PC-9 (cell line): ENCODE measurements around the gene CD93. TPM values are rescaled to one million over a fixed set of nuclear protein-coding genes. Genes with fewer than 3 reads are reported as not detected.

Source experiments
- BruUV-seq: library from RNA; stranded (reverse); fragments of 400-500 nt; replicated peaks from 2 replicates; lab custom pipeline; 2021; lab: Mats Ljungman, UMichigan
- CTCF ChIA-PET: fragments of 300-600 bp; sonication (Branson Sonifier 250); formaldehyde crosslinking; loops from one replicate; lab custom pipeline; 2022; ENCODE audit warnings: antibody characterized with exemption; lab: Charles Lee
- POLR2A ChIA-PET: fragments of 300-600 bp; sonication (Branson Sonifier 250); formaldehyde crosslinking; loops from one replicate; lab custom pipeline; 2022; ENCODE audit warnings: antibody characterized with exemption; ENCODE audit not compliant: unreplicated experiment; lab: Charles Lee
- DNase-seq, 2 experiments: peaks; one replicate each; pipeline versions ENCODE4 v3.0.0 to v3.0.0-alpha.2; 2015 to 2022; ENCODE audit warnings: mixed read lengths in 1 of 2
- H2AFZ ChIP-seq: fragments of 200-600 bp; sonication (generic); 2 replicates; pipeline ENCODE4 v1.8.1; 2017; ENCODE audit warnings: antibody characterized with exemption
- H3F3A ChIP-seq: fragments of 200-600 bp; sonication (generic); 2 replicates; pipeline ENCODE4 v1.8.1; 2017; ENCODE audit warnings: antibody characterized with exemption, mild to moderate bottlenecking, low read depth; ENCODE audit not compliant: insufficient read depth
- H3K27ac ChIP-seq: fragments of 200-600 bp; sonication (generic); 2 replicates; pipeline ENCODE4 v1.6.1; 2016; ENCODE audit warnings: mixed run types
- H3K27me3 ChIP-seq: fragments of 200-600 bp; sonication (generic); 2 replicates; pipeline ENCODE4 v1.6.1; 2016; ENCODE audit warnings: low read depth, mixed run types; ENCODE audit not compliant: insufficient read depth
- H3K36me3 ChIP-seq: fragments of 200-600 bp; sonication (generic); 2 replicates; pipeline ENCODE4 v1.6.1; 2016; ENCODE audit warnings: low read depth, mixed run types
- H3K4me1 ChIP-seq: fragments of 200-600 bp; sonication (generic); replicated peaks from 2 replicates; pipeline ENCODE4 v1.6.1; 2016; ENCODE audit warnings: mixed run types; ENCODE audit not compliant: insufficient read depth
- H3K4me2 ChIP-seq: fragments of 200-600 bp; sonication (generic); 2 replicates; pipeline ENCODE4 v1.6.1; 2017; ENCODE audit warnings: mixed run types
- H3K4me3 ChIP-seq: fragments of 200-600 bp; sonication (generic); 2 replicates; pipeline ENCODE4 v1.6.1; 2016; ENCODE audit warnings: mixed run types
- H3K79me2 ChIP-seq: fragments of 200-600 bp; sonication (generic); 2 replicates; pipeline ENCODE4 v1.6.1; 2017; ENCODE audit warnings: low read depth, mixed run types
- H3K9me2 ChIP-seq: fragments of 200-600 bp; sonication (generic); 2 replicates; pipeline ENCODE4 v1.8.1; 2017; ENCODE audit warnings: mild to moderate bottlenecking; ENCODE audit not compliant: insufficient read depth
- H3K9me3 ChIP-seq: fragments of 200-600 bp; sonication (generic); 2 replicates; pipeline ENCODE4 v1.8.1; 2016; ENCODE audit warnings: low read depth; ENCODE audit not compliant: insufficient read depth
- H4K20me1 ChIP-seq: fragments of 200-600 bp; sonication (generic); 2 replicates; pipeline ENCODE4 v1.8.1; 2017; ENCODE audit not compliant: insufficient read depth
- EZH2 ChIP-seq: fragments of 200-600 bp; sonication (generic); IDR thresholded peaks from 2 replicates; pipeline ENCODE4 v1.8.0; 2017; ENCODE audit warnings: antibody characterized with exemption, low read depth
- intact Hi-C: fragments of 100-400 bp; cut with micrococcal nuclease; formaldehyde crosslinking; loops from one replicate; pipeline ENCODE4 v1.10.0; 2022; ENCODE audit not compliant: unreplicated experiment
- total RNA-seq: library from RNA; stranded (reverse); gene quantifications from 2 replicates; pipeline ENCODE4 v1.2.3, GENCODE V29; 2021
- TF ChIP-seq, protein P1 (sequence below): fragments of 200-600 bp; sonication (generic); conservative IDR thresholded peaks from 2 replicates; pipeline ENCODE4 v1.6.1; 2017; ENCODE audit warnings: mixed run types, antibody characterized with exemption, mild to moderate bottlenecking, moderate library complexity

Gene CD93
- total RNA-seq, 1 experiment from 2014 or later = 0.07 TPM

DNA sequence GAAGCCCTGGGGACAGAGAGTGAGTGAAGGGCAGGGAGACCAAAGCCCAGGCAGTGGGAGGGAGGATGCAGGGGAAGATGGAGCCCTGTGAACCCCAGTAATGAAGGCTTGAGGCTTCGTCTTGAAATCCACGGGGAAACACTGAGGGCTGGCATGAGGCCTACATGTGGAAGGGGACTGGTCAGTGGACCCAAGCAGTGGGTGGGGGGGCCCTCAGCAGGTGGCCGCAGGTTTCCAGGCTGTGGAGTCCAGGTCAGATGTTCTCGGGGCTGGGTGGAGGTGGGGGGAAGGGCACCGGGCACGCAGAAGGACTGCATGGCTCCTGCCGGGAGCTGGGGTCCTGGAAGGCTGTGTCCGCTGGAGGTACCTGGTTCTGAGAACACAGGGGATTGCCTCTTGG, 2.7 kb upstream of the CD93 start:
- POLR2A ChIA-PET = no interaction called here
- CTCF ChIA-PET = no interaction called here
- BruUV-seq = no TSS peak

DNA sequence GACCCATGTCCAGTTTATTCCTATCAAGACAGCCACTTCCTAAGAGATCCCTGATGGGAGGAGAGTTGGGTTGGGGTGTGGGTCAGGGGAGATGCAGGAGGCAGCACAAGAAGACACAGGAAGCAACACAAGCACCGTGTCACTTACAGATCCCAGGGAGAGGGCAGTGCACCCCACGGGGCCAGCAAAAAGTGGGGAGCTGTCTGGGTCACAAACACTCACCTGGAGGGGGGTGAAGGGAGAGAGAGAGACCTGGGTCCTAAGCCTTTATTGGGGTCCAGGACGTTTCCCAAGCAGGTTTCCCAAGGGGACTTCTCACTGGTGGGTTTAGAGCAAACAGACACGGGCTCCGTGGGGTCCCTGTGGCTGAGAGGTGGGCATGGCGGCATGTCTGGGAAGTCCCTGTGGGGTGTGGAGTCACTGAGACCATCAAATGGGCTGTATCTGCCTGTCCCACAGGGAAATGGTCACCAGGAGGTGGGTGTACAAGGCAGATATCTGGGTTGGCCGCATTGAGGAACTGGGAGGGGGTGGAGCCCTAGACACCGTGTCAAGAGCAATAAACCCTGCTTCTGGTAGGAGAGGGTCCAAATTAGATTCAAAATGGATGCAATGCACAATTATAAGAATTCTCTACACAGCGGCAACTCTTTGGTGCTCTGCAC, 1.6 kb upstream of the CD93 start:
- no peak for DNase-seq
- no peak overlapping the region for H3K4me2 ChIP-seq
- H4K20me1 ChIP-seq = no peaks in the 10 kb centered on the region
- peaks cover 6% of the 10 kb centered on the region; the same call in 1 of the 2 replicates for H3F3A ChIP-seq
- TF ChIP-seq, protein P1, sequence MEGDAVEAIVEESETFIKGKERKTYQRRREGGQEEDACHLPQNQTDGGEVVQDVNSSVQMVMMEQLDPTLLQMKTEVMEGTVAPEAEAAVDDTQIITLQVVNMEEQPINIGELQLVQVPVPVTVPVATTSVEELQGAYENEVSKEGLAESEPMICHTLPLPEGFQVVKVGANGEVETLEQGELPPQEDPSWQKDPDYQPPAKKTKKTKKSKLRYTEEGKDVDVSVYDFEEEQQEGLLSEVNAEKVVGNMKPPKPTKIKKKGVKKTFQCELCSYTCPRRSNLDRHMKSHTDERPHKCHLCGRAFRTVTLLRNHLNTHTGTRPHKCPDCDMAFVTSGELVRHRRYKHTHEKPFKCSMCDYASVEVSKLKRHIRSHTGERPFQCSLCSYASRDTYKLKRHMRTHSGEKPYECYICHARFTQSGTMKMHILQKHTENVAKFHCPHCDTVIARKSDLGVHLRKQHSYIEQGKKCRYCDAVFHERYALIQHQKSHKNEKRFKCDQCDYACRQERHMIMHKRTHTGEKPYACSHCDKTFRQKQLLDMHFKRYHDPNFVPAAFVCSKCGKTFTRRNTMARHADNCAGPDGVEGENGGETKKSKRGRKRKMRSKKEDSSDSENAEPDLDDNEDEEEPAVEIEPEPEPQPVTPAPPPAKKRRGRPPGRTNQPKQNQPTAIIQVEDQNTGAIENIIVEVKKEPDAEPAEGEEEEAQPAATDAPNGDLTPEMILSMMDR = no peak
- TF ChIP-seq EZH2 = no peak
- no peaks in the 10 kb centered on the region for H3K79me2 ChIP-seq
- POLR2A ChIA-PET = no interaction called here
- no peak overlapping the region for H3K27ac ChIP-seq
- no peak overlapping the region for H2AFZ ChIP-seq
- BruUV-seq = no TSS peak
- H3K4me1 ChIP-seq = peaks cover 11% of the 10 kb centered on the region
- no peaks in the 10 kb centered on the region for H3K9me2 ChIP-seq
- intact Hi-C loops = no loop called here
- H3K27me3 ChIP-seq = 0 out of 2 replicates have a peak, but pooled peaks cover 4% of the 10 kb centered on the region
- no peaks in the 10 kb centered on the region for H3K36me3 ChIP-seq
- no peaks in the 10 kb centered on the region for H3K9me3 ChIP-seq
- CTCF ChIA-PET = no interaction called here
- no peak overlapping the region for H3K4me3 ChIP-seq

More for the DNA sequence above, 2.7 kb upstream of the CD93 start:
- H4K20me1 ChIP-seq = no peaks in the 10 kb centered on the region
- no peak overlapping the region for H3K4me3 ChIP-seq
- no peaks in the 10 kb centered on the region for H3K36me3 ChIP-seq
- no peak overlapping the region for H2AFZ ChIP-seq
- H3K4me1 ChIP-seq = peaks cover 13% of the 10 kb centered on the region
- no peaks in the 10 kb centered on the region for H3K79me2 ChIP-seq
- 0 out of 2 replicates have a peak, but pooled peaks cover 4% of the 10 kb centered on the region for H3K27me3 ChIP-seq
- DNase-seq = no peak
- no peaks in the 10 kb centered on the region for H3F3A ChIP-seq
- intact Hi-C loops = no loop called here
- no peaks in the 10 kb centered on the region for H3K9me3 ChIP-seq
- no peak overlapping the region for H3K27ac ChIP-seq
- TF ChIP-seq, protein P1 = no peak
- no peak for TF ChIP-seq EZH2
- no peaks in the 10 kb centered on the region for H3K9me2 ChIP-seq
- no peak overlapping the region for H3K4me2 ChIP-seq

DNA sequence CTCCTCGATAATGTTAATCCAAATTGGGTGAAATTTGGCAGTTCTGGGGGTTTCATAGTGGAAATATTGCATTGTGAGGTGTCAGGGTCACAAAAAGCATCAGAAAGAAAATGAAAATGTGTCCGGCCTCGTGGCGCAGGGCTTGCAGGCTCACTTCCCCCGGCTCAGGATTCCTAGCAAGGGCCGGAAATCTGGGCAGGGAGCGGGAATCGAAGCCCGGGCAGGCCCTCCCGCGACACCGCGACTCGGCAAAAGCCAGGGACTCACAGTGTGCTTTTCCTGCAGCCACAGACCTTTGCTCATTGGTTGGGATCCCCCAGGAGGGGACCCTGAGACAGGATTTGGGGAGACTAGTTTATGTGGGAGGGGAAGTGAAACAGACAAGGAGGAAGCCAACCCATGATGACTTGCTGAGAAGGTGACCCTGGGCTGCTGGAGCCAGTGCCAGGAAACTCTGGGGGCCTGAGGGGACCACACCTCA, 847 bp upstream of the CD93 start:
- Histone ChIP-seq H4K20me1 (no peaks in the 10 kb centered on the region), H3K36me3 (no peaks in the 10 kb centered on the region), H3K4me2 (no peak overlapping the region), H3K4me3 (no peak overlapping the region), H3K9me2 (no peaks in the 10 kb centered on the region), H3F3A (peaks cover 6% of the 10 kb centered on the region; the same call in 1 of the 2 replicates), H3K9me3 (no peaks in the 10 kb centered on the region), H2AFZ (no peak overlapping the region), H3K27ac (no peak overlapping the region), H3K79me2 (no peaks in the 10 kb centered on the region), H3K4me1 (peaks cover 4% of the 10 kb centered on the region), H3K27me3 (0 out of 2 replicates have a peak, but pooled peaks cover 4% of the 10 kb centered on the region)
- TF ChIP-seq, protein P1 = no peak
- TF ChIP-seq EZH2 = no peak
- intact Hi-C loops = no loop called here
- DNase-seq = no peak
- ChIA-PET POLR2A (no interaction called here), CTCF (no interaction called here)
- BruUV-seq = no TSS peak
